GM18519 (cell line): ENCODE data around the gene TEDC1.
A peak's percentile ranks its signal among the peaks of the same experiment; 100 is the strongest.

ENCODE experiments used
- ATAC-seq: cut with Tn5 transposase; IDR thresholded peaks from one replicate; pipeline ENCODE4 v1.9.1; 2021; ENCODE audit warnings: mild to moderate bottlenecking, moderate library complexity; ENCODE audit not compliant: unreplicated experiment, low FRiP score

TEDC1 gene

DNA sequence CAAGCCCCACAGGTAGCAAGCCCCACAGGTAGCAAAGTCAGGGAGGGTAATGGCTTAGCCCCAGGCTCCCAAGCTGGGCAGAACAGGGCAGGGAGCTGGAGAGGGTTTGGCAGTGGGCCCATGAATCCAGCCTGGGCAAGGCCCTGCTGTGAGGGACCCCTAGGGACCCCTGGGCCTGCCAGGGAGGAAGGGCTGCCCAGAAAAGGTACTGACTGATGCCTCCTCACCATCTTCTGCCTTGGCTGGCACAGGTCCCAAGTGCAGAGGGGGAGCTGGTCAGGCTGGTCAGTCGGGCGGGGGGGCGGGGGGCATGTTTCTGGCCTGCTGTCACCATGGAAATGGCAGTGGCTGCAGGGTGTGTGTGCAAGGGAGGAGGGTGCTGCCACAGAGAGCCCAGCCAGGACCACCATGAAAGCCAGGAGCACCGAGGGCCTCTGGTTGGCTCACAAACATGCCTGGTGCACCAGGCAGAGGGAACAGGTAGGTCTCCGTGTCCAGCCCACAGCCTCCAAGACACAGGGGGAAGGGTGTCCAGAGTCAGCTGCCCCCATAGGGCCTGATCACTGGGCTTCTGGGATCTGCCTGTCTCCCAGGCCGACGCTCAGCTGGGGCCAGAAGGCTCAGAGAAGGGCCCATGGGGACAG lies 17.9 kb upstream of the TEDC1 start:
- ATAC-seq: no peak

DNA sequence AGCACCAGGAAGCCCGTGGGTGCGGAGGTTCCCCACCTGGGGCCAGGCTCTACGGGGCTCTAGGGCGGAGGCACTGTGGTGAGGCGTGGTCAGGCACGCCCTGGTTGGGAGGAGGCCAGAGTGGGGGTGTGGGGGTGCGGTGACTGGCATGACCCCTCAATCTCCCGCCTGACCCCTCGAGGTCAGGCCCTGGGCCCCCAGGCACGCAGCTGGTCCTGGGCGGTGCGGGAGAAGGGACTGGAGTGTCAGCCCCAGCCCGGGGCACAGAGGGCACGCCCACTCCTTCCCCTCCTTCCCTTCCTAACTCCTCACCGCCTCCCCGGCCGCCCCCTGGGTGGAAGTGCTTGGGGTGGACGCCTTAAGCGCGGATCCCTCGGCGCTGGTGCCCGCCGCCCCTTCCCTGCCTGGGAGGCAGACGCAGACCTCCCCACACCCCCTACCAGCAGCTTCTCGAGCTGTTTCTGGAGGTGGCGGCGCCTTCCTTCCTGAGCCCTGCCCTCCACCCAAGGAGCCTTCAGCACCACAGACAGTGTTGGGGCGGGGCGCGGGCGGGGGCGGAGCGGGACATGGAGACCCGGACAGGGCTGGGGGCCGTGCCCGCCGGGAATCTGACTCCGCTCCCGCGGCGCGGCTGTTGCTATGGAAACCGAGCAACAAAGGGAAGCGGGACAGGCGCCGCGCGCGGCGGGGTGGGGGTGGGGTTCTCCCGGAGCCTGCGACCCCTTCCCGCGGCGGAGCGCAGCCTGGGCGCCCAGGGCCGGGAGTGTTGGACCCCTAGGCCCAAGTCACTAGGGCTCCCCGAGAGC lies 17.2 kb upstream of the TEDC1 start:
- no peak for ATAC-seq

DNA sequence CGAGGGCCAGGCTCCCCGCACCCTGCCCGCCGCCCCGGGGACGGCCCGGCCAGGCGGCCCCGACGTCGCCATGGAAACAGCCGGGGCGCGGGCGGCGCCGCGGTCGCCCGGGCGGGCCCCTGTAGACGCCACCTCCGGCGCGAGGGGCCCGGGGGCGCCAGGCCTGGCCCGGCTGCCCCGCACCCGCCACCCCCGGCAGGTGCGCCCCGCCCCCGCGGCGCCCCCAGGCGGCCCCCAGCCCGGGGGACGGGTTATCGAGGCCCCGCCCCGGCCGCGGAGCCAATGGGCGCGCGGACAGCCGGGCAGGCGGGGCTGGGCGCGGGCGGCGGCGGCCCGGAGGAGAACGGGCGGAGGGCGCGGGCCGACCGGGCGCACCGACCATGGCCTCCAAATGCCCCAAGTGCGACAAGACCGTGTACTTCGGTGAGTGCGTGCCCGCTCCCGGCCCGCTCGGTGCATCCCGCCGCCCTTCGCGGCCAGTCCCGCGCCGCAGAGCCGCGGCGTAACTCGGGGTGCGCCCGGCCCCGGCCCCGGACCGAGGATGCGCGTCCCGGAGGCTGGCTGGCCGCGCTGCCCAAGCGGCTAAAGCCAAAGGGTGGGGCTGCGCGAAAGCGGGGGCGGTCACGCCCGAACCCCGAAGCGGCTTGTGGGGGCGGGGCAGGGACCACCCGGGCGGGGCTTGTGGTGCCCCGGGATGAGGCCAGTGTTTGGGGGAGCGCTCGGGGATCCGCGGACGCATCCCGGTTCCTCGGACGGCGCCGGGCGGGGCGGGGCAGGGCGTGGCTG lies 16.4 kb upstream of the TEDC1 start, which contains the start of gene CRIP2:
CRIP2 (plus strand) TSS at position 339 of the 786 bp plus-strand sequence; CDS start at position 381, 42 bp downstream.
- ATAC-seq: no peak

DNA sequence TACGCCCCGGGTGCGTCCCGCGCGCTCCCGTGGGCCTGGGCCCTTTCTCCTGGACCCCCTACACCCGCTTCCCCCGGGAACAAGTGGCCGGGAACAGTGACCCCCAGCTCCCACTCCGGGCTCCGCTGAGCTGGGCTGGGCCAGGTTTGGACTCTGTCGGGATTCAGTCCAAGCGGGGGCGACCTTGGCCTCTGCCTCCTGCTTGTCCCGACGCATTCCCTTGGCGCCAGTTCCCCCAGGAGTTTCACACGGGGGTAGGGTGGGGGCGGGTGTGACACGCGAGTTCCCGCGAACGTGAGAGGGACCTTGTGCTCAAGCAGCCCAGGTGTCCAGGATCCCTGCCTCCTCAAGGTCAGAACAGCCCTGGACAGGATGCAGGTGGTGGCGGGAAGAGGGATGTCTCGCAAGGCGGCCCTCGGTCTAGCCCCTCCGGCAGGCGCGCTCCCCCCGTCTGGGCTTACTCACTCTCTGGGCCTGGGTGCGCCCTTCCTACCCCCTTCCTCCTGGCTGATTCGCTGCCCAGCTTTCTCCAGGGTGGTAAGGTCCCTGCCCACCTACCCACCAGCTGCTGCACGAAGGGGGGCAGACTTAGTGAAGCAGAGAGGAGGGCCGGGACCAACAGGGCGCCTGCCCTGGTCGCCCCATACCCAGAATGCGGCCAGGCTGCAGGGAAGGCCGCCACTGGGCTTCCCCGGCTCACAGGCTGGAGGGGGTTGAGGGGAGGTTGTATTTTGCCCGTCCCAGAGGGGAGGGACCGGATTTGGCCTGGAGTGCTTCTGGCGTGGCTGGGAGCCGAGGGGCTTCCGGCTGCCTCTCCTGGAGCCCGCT lies 15.6 kb upstream of the TEDC1 start:
- no peak for ATAC-seq

DNA sequence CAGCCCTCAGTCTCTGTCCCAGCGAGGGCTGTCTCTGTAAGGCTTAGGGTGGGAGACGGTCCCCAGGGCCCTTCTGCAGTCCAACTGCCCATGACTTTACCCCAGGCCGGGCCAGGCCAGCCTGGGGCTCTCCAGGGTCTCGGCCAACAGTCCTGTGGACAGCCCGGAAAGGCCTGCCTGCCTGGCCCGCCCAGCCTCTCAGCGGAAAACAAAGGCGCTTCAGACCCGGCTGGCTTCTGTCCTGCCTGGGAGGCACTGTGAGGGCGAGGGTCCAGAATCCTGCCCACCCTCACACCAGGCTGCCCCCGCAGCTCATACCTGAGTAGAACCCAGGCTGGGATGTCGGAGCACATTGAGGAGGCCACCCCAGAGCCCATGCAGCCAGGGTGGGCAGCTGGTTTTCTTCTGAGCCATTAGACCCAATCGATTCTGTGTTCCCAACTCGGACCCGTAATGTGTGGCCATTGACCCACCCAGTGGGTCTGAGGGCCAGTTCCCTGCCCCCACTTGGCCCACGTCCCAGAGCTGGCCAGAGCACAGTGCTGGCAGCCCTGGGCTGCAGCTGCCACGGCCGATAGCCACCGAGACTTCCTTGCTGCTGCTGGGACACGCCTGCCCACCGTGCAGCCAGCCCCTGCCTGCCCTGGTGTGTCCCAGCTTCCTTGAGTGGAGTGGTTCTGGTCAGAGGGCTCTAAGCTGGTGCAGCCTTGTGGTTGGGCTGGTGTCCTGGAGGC lies 14.8 kb upstream of the TEDC1 start:
- ATAC-seq: no peak

DNA sequence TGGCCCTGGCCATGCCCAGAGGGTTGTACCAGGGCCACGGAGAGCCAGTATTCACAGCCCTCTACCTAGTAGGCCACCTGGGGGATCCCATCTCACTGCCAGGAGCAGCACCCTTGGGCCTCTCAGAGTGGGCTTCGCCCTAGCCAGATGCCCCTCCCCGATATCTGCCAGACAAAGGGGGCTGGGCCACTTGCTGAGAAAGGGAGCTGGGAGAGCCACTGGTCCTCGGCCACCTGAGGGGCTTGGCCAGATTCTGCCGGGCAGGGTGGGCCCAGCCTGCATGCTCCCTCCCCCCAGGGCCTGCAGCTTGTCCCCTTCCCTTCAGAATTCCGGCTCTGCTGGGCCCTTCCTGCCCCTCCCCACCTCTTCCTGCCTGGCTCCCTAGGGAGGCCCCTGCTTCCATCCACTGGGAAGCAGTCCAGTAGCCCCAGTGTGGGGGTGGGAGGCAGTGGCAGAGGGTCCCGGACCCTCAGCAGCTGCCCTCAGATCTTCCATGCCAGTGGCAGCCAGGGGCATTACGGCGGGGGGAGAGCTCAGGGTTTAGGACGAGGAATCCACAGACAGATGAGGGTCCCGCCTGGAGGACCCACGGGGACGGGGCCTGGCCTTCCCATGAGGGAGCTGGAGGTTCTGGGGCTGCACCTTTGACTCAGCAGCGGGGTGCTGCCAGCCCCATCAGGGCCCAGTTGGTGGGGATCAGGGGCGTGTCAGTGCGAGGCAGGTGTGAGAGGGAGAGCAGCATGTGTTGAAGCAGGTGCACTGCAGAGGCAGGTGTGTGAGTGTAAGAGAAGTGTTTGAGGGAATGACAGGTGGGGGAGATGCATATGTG lies 14.0 kb upstream of the TEDC1 start:
- ATAC-seq: no peak

DNA sequence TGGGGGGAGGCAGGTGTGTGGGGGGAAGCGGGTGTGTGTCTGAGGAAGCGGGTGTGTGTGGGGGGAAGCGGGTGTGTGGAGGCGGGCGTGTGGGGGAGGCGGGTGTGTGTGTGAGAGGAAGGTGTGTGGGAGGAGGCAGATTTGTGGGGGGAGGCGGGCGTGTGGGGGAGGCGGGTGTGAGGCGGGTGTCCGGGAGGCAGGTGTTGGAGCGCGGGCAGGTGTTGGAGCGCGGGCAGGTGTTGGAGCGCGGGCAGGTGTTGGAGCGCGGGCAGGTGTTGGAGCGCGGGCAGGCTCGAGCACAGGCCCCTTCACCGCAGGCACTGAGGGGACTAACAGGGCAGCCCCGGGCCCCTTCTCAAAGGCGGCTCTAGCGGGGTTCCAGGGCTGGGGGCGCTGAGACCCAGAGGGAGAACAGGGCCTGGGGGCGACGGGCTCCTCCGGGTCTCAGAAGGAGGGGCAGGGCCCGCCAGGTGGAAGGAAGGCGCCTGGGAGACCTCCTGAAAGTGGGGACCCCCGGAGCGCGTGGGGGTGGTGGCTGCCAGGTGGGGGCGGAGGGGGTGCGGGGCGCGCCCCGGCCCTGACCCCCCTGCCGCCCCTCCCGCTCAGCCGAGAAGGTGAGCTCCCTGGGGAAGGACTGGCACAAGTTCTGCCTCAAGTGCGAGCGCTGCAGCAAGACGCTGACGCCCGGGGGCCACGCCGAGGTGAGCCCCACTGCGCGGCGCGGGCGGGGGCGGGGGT lies 13.2 kb upstream of the TEDC1 start:
- ATAC-seq: no peak

DNA sequence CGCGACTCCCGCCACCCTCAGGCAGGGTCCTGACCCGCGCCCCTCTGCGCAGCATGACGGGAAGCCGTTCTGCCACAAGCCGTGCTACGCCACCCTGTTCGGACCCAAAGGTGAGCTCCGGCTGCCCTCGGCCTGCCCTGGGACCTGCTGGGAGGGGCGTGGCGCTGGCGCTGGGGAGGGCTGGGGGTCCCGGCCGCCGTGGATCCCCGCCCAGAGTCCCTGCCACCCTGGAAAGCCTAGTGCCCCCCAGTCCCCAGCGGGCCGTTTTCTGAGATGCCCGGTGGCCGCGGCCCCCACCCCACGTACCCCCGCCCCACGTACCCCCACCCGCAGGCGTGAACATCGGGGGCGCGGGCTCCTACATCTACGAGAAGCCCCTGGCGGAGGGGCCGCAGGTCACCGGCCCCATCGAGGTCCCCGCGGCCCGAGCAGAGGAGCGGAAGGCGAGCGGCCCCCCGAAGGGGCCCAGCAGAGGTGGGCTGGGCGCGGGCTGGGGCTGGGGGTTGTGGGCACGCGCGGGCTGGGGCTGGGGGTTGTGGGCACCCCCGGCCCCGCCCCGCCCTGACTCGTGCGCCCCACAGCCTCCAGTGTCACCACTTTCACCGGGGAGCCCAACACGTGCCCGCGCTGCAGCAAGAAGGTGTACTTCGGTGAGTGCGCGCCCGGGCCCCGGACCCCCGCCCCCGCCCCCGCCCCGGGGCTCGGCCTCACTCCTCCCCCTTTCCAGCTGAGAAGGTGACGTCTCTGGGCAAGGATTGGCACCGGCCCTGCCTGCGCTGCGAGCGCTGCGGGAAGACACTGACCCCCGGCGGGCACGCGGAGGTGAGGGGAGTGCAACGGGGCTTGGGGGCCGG lies 12.4 kb upstream of the TEDC1 start:
- no peak for ATAC-seq

DNA sequence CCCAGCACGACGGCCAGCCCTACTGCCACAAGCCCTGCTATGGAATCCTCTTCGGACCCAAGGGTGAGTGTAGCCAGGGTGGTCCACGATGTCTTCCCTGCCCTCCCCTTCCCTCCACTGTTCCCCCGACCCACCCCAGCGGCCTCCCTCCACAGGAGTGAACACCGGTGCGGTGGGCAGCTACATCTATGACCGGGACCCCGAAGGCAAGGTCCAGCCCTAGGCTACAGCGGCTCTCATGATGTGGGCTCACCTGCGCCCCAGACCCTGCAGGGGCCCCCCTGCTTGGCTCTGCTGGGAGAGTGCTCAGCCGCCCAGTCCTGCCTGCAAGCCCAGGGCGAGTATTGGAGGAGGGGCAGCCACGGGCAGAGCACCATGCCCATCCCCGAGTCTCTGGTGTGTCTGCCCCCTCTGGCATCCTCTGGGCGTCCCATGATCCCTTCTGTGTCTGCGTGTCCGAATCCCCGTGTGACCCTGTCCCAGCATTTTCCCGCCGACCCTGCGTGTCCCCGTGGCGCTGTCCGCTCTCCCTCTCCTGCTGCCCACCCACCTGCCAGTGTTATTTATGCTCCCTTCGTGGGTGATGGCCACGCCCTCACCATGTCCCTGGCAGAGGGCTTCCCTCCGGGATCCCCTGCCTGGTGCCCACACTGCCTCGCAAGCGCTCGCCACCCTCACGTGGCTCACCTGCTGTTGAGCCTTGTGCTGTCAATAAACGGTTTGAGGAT lies 11.5 kb upstream of the TEDC1 start:
- ATAC-seq: no peak

DNA sequence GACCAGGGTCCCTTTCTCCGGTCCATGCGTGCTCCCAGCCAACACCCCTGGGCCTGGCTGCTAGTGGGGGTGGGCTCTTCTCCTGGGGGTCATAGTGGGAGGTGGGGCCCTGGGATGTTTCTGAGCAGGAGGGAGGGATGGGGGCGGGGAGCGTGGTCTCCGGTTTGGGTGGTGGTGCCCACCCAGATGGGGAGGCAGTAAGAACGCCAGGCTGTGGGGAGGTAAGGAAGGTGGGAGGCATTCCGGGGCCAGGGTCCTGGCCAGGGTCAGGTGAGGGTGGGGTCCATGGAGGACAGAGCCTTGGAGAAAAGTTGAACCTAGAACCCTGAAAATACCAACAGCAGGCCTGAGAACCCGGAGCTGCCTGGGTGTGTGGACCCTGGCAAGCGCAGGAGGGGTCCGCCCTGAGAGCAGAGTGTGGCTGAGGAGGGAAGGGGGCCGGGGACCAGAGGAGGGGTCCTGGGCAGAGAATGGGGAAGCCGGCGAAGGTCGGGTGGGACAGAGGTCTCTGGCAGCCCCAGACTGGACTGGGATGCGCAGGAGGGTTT lies 10.8 kb upstream of the TEDC1 start:
- no peak for ATAC-seq

DNA sequence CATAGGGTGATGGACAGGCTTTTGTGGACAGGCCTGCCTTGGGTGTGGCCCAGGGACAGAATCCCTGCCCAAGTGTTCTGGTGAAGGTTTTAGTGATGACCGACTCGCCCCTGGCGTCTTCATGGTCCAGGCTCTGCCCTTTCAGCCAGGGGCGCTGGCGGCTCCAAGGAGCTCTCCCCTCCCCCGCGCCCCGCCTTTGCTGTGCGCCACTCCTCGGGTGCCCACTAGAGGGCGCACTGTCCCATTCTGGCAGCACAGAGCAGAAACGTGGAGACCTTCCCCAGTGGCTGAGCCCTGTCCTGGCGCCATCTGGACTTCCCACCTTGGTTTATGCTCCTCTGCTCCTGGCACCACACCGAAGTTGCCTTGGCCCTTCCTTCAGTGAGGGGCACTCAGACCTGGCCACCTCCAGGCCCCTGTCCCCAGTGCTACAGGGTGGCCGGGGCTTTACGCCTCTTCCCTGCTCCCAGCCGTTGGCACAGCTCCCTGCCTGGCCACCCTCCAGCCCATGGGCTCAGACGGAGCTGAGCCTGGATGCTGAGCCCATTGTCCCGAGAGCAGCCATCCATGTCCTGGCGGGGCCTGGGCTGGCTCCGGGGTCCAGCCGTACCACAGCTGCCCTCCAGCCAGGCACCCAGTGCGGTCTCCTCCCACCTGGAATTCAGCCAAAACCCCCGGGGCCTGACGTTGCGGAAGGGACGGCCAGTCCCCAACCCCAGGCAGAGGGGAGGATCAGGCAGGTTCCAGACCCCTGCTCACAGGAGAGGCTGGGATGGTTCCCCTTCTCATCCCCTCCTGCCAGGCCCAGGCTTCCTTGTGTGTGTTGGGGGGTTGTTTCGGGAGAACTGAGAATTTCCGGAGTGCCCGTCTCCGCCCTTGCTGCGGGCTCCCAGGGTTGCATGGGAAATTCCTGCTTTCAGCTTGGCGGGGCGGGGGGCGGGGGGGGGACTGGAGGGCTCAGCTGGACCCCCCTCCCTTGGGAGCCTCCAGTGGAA lies 9.9 kb upstream of the TEDC1 start:
- no peak for ATAC-seq

DNA sequence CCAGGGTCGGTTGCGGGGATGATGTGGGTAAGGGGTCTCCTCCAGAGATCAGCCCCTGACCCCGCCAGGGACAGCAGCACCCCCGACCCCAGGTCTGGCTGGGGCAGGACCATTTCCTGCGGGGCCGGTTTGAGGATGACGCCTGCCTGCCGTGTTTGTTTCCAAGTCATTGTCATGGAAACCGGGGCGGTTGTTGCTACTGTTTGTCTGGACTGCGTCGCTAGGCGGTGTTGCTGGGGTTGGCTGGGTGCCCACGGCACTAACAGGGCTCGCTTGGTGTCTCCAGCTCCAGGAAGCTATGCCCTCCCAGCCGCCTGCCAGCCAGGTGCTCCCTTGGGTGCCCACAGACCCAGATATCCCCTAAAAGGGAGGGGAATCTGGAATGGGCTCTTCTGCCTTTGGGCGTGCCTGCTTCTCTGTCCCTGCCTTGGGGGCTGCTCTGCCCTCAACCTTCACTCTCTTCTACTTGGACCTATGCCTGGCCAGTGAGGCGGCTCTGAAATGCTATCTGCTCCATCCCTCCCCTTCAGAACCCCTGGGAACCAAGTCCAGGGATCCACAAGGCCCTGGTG lies 9.1 kb upstream of the TEDC1 start:
- peak; percentile 36 for ATAC-seq

DNA sequence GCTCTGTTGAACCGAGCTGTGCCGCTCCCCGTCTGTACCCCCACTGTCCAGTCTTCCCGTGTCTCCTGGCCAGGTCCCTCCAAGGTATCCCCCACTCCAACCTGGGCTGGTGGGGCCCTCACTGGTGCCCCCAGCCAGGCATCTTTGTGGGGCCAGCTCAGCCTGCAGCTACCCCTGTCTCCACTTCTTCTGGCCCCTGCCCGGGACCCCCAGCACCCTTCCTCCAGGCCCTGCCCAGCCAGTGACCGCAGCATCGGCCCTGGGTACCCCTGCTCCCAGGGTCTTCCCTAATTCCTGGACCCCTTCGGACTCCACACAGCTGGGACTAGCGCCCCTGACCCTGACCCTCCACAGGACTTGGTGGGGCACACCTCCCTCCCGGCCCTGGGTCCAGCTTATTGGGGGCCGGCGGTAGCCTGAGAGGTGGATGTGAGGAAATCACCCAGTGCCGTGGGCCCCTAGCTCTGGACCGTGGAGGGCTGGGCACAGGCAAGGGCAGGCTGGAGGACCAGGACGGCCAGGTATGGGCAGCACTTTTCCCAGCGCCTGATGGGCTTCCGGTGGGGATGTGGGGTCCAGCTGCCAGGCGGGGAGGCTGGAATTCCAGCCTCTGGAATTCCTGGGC lies 8.4 kb upstream of the TEDC1 start:
- no peak for ATAC-seq

DNA sequence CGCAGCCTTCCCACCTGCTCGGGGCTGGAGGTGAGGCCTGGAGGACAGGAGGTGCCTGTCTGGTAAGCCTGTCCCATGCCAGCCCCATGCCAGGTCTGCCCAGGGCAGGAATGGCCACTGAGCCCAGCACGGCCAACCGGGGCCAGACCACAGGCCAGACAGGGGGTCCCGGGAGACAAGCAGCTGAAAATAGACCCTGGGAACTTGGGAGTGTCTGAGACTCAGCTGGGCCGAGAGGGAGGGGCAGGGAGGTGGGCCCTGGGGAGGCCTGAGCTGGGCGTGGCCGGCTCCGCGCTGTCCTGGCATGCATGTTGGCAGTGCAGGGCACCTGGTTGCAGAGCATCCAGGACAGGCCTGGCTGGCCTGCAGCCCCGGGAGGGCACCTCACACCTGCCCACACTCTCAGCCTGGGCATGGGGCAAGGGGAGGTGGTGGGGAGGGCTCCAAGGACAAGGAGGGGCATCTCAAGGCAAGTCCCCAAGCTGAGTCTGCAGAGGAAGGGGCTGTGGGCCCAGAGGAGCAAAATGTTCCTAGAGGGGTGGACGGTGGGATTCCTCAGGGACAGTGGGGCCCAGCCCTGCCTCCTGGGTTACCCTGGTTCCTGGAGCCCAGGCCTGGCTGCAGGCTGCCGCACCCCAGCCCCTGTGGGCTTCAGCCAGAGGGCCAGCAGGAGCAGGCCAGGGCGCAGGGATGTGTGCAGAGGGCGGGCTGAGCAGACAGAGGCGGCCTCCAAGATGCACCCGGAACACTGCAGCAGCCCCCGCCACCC lies 7.6 kb upstream of the TEDC1 start:
- ATAC-seq: no peak
